GM12891 (cell line): Measurements from ENCODE around the gene CCDC30.

Experiments
- DNase-seq: peaks from one replicate; pipeline ENCODE4 v3.0.0; 2011; ENCODE audit warnings: low spot score; ENCODE audit not compliant: insufficient read length
- FAIRE-seq: peaks from 2 replicates; lab custom pipeline; 2011; peaks lifted over from hg19 to GRCh38; lab: Jason Lieb, UNC
- PAX5 ChIP-seq: IDR thresholded peaks from 2 replicates; pipeline ENCODE4 v1.6.1; 2011; ENCODE audit warnings: low read length, moderate library complexity, mild to moderate bottlenecking; ENCODE audit not compliant: insufficient read depth, severe bottlenecking
- POLR2A ChIP-seq: IDR thresholded peaks from 2 replicates; pipeline ENCODE4 v1.6.1; 2011; ENCODE audit warnings: low read depth, low read length, control low read depth
- POLR2AphosphoS5 ChIP-seq: IDR thresholded peaks from 2 replicates; pipeline ENCODE4 v1.6.1; 2011; ENCODE audit warnings: low read depth, low read length, control low read depth
- POU2F2 ChIP-seq: IDR thresholded peaks from 2 replicates; pipeline ENCODE4 v1.6.1; 2011; ENCODE audit warnings: low read depth, mild to moderate bottlenecking, control low read depth, low read length, moderate library complexity
- SPI1 ChIP-seq: IDR thresholded peaks from 2 replicates; pipeline ENCODE4 v1.6.1; 2011; ENCODE audit warnings: low read depth, low read length, control low read depth
- TAF1 ChIP-seq: IDR thresholded peaks from 2 replicates; pipeline ENCODE4 v1.6.1; 2011; ENCODE audit warnings: low read depth, low read length, control low read depth

CCDC30 gene

GRCh38 chr1:42551590-42551989, 88.5 kb downstream of the CCDC30 start:
- FAIRE-seq (no peak), DNase-seq (no peak)
- no peak for TF ChIP-seq SPI1

GRCh38 chr1:42552636-42553035, 89.5 kb downstream of the CCDC30 start:
- FAIRE-seq (no peak), DNase-seq (no peak)
- no peak for TF ChIP-seq POLR2A
- no peak for TF ChIP-seq POLR2AphosphoS5
- TF ChIP-seq PAX5 = no peak
- no peak for TF ChIP-seq SPI1
- no peak for TF ChIP-seq TAF1
- no peak for TF ChIP-seq POU2F2

- FAIRE-seq = no peak
- no peak for DNase-seq
- no peak for TF ChIP-seq POU2F2
- TF ChIP-seq TAF1 = no peak
- TF ChIP-seq PAX5 = no peak
- TF ChIP-seq SPI1 = no peak
- no peak for TF ChIP-seq POLR2AphosphoS5
- no peak for TF ChIP-seq POLR2A
These were observed 94.3 kb downstream of the CCDC30 start for GRCh38 chr1:42557230-42557851.

- TF ChIP-seq TAF1 = no peak
- TF ChIP-seq POLR2AphosphoS5 = no peak
- TF ChIP-seq POU2F2 = no peak
- no peak for TF ChIP-seq SPI1
- TF ChIP-seq PAX5 = no peak
- no peak for DNase-seq
- no peak for FAIRE-seq
These were observed 104.0 kb downstream of the CCDC30 start for GRCh38 chr1:42567038-42567437.

GRCh38 chr1:42576935-42577334, 113.8 kb downstream of the CCDC30 start:
- FAIRE-seq (no peak), DNase-seq (no peak)
- no peak for TF ChIP-seq POLR2A
- TF ChIP-seq POLR2AphosphoS5 = no peak
- TF ChIP-seq SPI1 = no peak
- no peak for TF ChIP-seq POU2F2
- TF ChIP-seq TAF1 = no peak
- no peak for TF ChIP-seq PAX5

- DNase-seq (no peak), FAIRE-seq (peak; percentile 40)
- TF ChIP-seq PAX5 (no peak), POLR2A (no peak), SPI1 (peak; percentile 87), POU2F2 (no peak)
These were observed 122.9 kb downstream of the CCDC30 start for GRCh38 chr1:42586016-42586415.

- no peak for FAIRE-seq
- DNase-seq = no peak
- no peak for TF ChIP-seq POU2F2
- TF ChIP-seq POLR2AphosphoS5 = no peak
- TF ChIP-seq POLR2A = no peak
- no peak for TF ChIP-seq TAF1
- TF ChIP-seq PAX5 = no peak
- TF ChIP-seq SPI1 = no peak
These were observed 124.7 kb downstream of the CCDC30 start for GRCh38 chr1:42587753-42588152.

GRCh38 chr1:42592811-42593210, 129.7 kb downstream of the CCDC30 start:
- TF ChIP-seq POLR2A = no peak
- no peak for TF ChIP-seq PAX5
- no peak for TF ChIP-seq POU2F2
- no peak for TF ChIP-seq SPI1
- no peak for TF ChIP-seq POLR2AphosphoS5
- no peak for TF ChIP-seq TAF1
- FAIRE-seq = no peak
- no peak for DNase-seq

GRCh38 chr1:42593486-42594100, 130.5 kb downstream of the CCDC30 start:
- no peak for TF ChIP-seq POU2F2
- TF ChIP-seq PAX5 = no peak
- no peak for TF ChIP-seq TAF1
- TF ChIP-seq SPI1 = no peak
- no peak for TF ChIP-seq POLR2AphosphoS5
- TF ChIP-seq POLR2A = no peak
- no peak for FAIRE-seq
- DNase-seq = no peak

- no peak for FAIRE-seq
- DNase-seq = no peak
These were observed 138.4 kb downstream of the CCDC30 start for GRCh38 chr1:42601472-42601871.

GRCh38 chr1:42613803-42614131, 150.7 kb downstream of the CCDC30 start:
- TF ChIP-seq SPI1 = no peak
- TF ChIP-seq PAX5 = no peak
- no peak for TF ChIP-seq POU2F2
- TF ChIP-seq POLR2A = no peak
- no peak for TF ChIP-seq TAF1
- TF ChIP-seq POLR2AphosphoS5 = no peak
- FAIRE-seq (no peak), DNase-seq (no peak)

More at GRCh38 chr1:42601472-42601871, 138.4 kb downstream of the CCDC30 start:
- TF ChIP-seq POLR2AphosphoS5 (no peak), TAF1 (no peak), SPI1 (no peak), PAX5 (no peak), POLR2A (no peak), POU2F2 (no peak)
